Caco-2 (cell line): ENCODE measurements around the gene IPO11. TPM values are rescaled to one million over a fixed set of nuclear protein-coding genes. Genes with fewer than 3 reads are reported as not detected.

Source experiments
- BruUV-seq: library from RNA; stranded (reverse); fragments of 400-500 nt; replicated peaks from 2 replicates; lab custom pipeline; 2021; lab: Mats Ljungman, UMichigan
- CTCF ChIA-PET: fragments of 300-600 bp; sonication (Branson Sonifier 250); formaldehyde crosslinking; loops from one replicate; lab custom pipeline; 2022; ENCODE audit warnings: antibody characterized with exemption; lab: Charles Lee
- POLR2A ChIA-PET: fragments of 300-600 bp; sonication (Branson Sonifier 250); formaldehyde crosslinking; loops from one replicate; lab custom pipeline; 2022; ENCODE audit warnings: antibody characterized with exemption; lab: Charles Lee
- DNase-seq, 2 experiments: peaks; one replicate each; pipeline versions ENCODE4 v3.0.0 to v3.0.0-alpha.2; 2020 to 2022
- H3K27me3 ChIP-seq: replicated peaks from 2 replicates; pipeline ENCODE4 v1.6.0; 2011; ENCODE audit warnings: low read length; ENCODE audit not compliant: control insufficient read depth, insufficient read depth
- H3K36me3 ChIP-seq: 2 replicates; pipeline ENCODE4 v1.5.1; 2011; ENCODE audit warnings: low read length; ENCODE audit not compliant: control insufficient read depth, insufficient read depth
- H3K4me1 ChIP-seq: fragments of 250-450 bp; sonication (Bioruptor Pico); 2 replicates; pipeline ENCODE4 v1.5.1; 2020; ENCODE audit warnings: mild to moderate bottlenecking
- H3K4me3 ChIP-seq: 2 replicates; pipeline ENCODE4 v1.5.1; 2011; ENCODE audit warnings: low read depth, mild to moderate bottlenecking, control low read depth, low read length
- H3K9me3 ChIP-seq: fragments of 250-450 bp; sonication (Bioruptor Pico); 2 replicates; pipeline ENCODE4 v1.5.1; 2020; ENCODE audit warnings: mild to moderate bottlenecking, moderate library complexity
- H3K27ac Mint-ChIP-seq: one replicate; pipeline ENCODE4 v1.8.0; 2022; ENCODE audit warnings: mixed read lengths; ENCODE audit not compliant: unreplicated experiment
- H3K27me3 Mint-ChIP-seq: one replicate; pipeline ENCODE4 v1.8.0; 2022; ENCODE audit warnings: mixed read lengths; ENCODE audit not compliant: insufficient read depth, unreplicated experiment
- H3K36me3 Mint-ChIP-seq: one replicate; pipeline ENCODE4 v1.8.0; 2022; ENCODE audit warnings: mild to moderate bottlenecking, mixed read lengths; ENCODE audit not compliant: insufficient read depth, unreplicated experiment
- H3K4me1 Mint-ChIP-seq: one replicate; pipeline ENCODE4 v1.8.0; 2022; ENCODE audit warnings: low read depth, mixed read lengths; ENCODE audit not compliant: unreplicated experiment
- H3K4me3 Mint-ChIP-seq: one replicate; pipeline ENCODE4 v1.8.0; 2022; ENCODE audit warnings: mild to moderate bottlenecking, moderate library complexity, mixed read lengths; ENCODE audit not compliant: unreplicated experiment
- H3K9me3 Mint-ChIP-seq: one replicate; pipeline ENCODE4 v1.8.0; 2022; ENCODE audit warnings: mixed read lengths; ENCODE audit not compliant: unreplicated experiment
- CTCF ChIP-seq, 2 experiments: fragments of 200-600 bp in 1 of 2; IDR thresholded peaks; 1 replicate in 1 of 2; 2 replicates in 1 of 2; pipeline versions ENCODE4 v1.5.1 to v1.8.0; 2011 to 2022; ENCODE audit warnings: antibody characterized with exemption in 1 of 2, control low read depth in 1 of 2, inconsistent platforms in 1 of 2, low read depth in 1 of 2, low read length in 1 of 2, mild to moderate bottlenecking in 1 of 2, moderate library complexity in 1 of 2; ENCODE audit not compliant: insufficient read depth in 1 of 2, severe bottlenecking in 1 of 2, unreplicated experiment in 1 of 2
- intact Hi-C: fragments of 100-400 bp; cut with micrococcal nuclease; formaldehyde crosslinking; loops from one replicate; pipeline ENCODE4 v1.10.0; 2022; ENCODE audit not compliant: unreplicated experiment
- total RNA-seq: library from RNA; stranded (reverse); gene quantifications from 2 replicates; pipeline ENCODE4 v1.2.3, GENCODE V29; 2022

IPO11 gene
- total RNA-seq, 1 experiment from 2014 or later: 54.1 TPM

- no peak overlapping the region for H3K4me3 Mint-ChIP-seq
- Histone ChIP-seq H3K4me3 (no peak overlapping the region), H3K36me3 (peaks cover 2% of the 10 kb centered on the region), H3K9me3 (no peaks in the 10 kb centered on the region), H3K27me3 (no peaks in the 10 kb centered on the region), H3K4me1 (no peaks in the 10 kb centered on the region; the same call in 1 of the 2 replicates)
- no peak overlapping the region for H3K27ac Mint-ChIP-seq
- no peak for TF ChIP-seq CTCF (IDR thresholded peaks at IDR 0.05; ENCODE audit: insufficient read depth in 1 of 2, low read depth in 1 of 2, low read length in 1 of 2, severe bottlenecking in 1 of 2, unreplicated experiment in 1 of 2)
- H3K4me1 Mint-ChIP-seq: peaks cover 5% of the 10 kb centered on the region
- POLR2A ChIA-PET: no interaction called here
- no TSS peak for BruUV-seq
- peaks cover 54% of the 10 kb centered on the region for H3K36me3 Mint-ChIP-seq
- no peaks in the 10 kb centered on the region for H3K9me3 Mint-ChIP-seq
- no peak for DNase-seq
- H3K27me3 Mint-ChIP-seq: no peaks in the 10 kb centered on the region
- intact Hi-C loops: no loop called here
- CTCF ChIA-PET: no interaction called here
These were observed 177.8 kb downstream of the IPO11 start for GRCh38 chr5:62590387-62590786.

- Histone ChIP-seq H3K4me3 (no peak overlapping the region), H3K4me1 (no peaks in the 10 kb centered on the region), H3K36me3 (peaks cover 2% of the 10 kb centered on the region), H3K27me3 (no peaks in the 10 kb centered on the region), H3K9me3 (no peaks in the 10 kb centered on the region)
- H3K27ac Mint-ChIP-seq: no peak overlapping the region
- no TSS peak for BruUV-seq
- no peaks in the 10 kb centered on the region for H3K9me3 Mint-ChIP-seq
- no peaks in the 10 kb centered on the region for H3K27me3 Mint-ChIP-seq
- TF ChIP-seq CTCF (IDR thresholded peaks at IDR 0.05; ENCODE audit: insufficient read depth in 1 of 2, low read depth in 1 of 2, low read length in 1 of 2, severe bottlenecking in 1 of 2, unreplicated experiment in 1 of 2): no peak
- no peaks in the 10 kb centered on the region for H3K4me1 Mint-ChIP-seq
- peaks cover 44% of the 10 kb centered on the region for H3K36me3 Mint-ChIP-seq
- ChIA-PET CTCF (no interaction called here), POLR2A (no interaction called here)
- no peak overlapping the region for H3K4me3 Mint-ChIP-seq
- no peak for DNase-seq
- intact Hi-C loops: no loop called here
These were observed 180.0 kb downstream of the IPO11 start for GRCh38 chr5:62592558-62592957.

GRCh38 chr5:62593331-62593730 is 180.8 kb downstream of the IPO11 start:
- no peak for TF ChIP-seq CTCF (IDR thresholded peaks at IDR 0.05; ENCODE audit: insufficient read depth in 1 of 2, low read depth in 1 of 2, low read length in 1 of 2, severe bottlenecking in 1 of 2, unreplicated experiment in 1 of 2)
- DNase-seq: no peak
- H3K4me1 Mint-ChIP-seq: no peaks in the 10 kb centered on the region
- no peaks in the 10 kb centered on the region for H3K9me3 ChIP-seq
- no peaks in the 10 kb centered on the region for H3K27me3 ChIP-seq
- ChIA-PET CTCF (no interaction called here), POLR2A (no interaction called here)
- H3K27me3 Mint-ChIP-seq: no peaks in the 10 kb centered on the region
- H3K9me3 Mint-ChIP-seq: no peaks in the 10 kb centered on the region
- H3K4me3 Mint-ChIP-seq: no peak overlapping the region
- BruUV-seq: no TSS peak
- no peak overlapping the region for H3K27ac Mint-ChIP-seq
- H3K36me3 Mint-ChIP-seq: peaks cover 36% of the 10 kb centered on the region
- no peaks in the 10 kb centered on the region for H3K4me1 ChIP-seq
- H3K36me3 ChIP-seq: no peaks in the 10 kb centered on the region; the same call in 1 of the 2 replicates
- intact Hi-C loops: no loop called here
- H3K4me3 ChIP-seq: no peak overlapping the region
